ENCODE measurements around the gene ZNRF1.

The ZNRF1 gene

GRCh38 chr16:75062135-75062975 is 63.5 kb downstream of the ZNRF1 start:
- DNase-seq = no peak

GRCh38 chr16:75062976-75063346 is 64.1 kb downstream of the ZNRF1 start:
- DNase-seq = no peak

GRCh38 chr16:75063549-75064088 is 64.8 kb downstream of the ZNRF1 start:
- DNase-seq = no peak

GRCh38 chr16:75064403-75065148 is 65.8 kb downstream of the ZNRF1 start:
- DNase-seq = no peak

GRCh38 chr16:75065149-75065505 is 66.3 kb downstream of the ZNRF1 start:
- peak; percentile 2 for DNase-seq

- DNase-seq = no peak
Measured at GRCh38 chr16:75065521-75066149, 66.8 kb downstream of the ZNRF1 start.

- DNase-seq = no peak
Measured at GRCh38 chr16:75066861-75067447, 68.1 kb downstream of the ZNRF1 start.

GRCh38 chr16:75068085-75069031 is 69.5 kb downstream of the ZNRF1 start:
- no peak for DNase-seq

GRCh38 chr16:75070012-75070841 is 71.4 kb downstream of the ZNRF1 start:
- no peak for DNase-seq

GRCh38 chr16:75071621-75072020 is 72.8 kb downstream of the ZNRF1 start:
- DNase-seq = no peak

GRCh38 chr16:75072239-75072947 is 73.6 kb downstream of the ZNRF1 start:
- DNase-seq = no peak

- no peak for DNase-seq
Measured at GRCh38 chr16:75073545-75074303, 74.9 kb downstream of the ZNRF1 start.

- no peak for DNase-seq
Measured at GRCh38 chr16:75074304-75074793, 75.5 kb downstream of the ZNRF1 start.

- DNase-seq = peak; percentile 33
Measured at GRCh38 chr16:75074920-75075687, 76.3 kb downstream of the ZNRF1 start.

GRCh38 chr16:75075688-75076268 is 77.0 kb downstream of the ZNRF1 start:
- no peak for DNase-seq

- no peak for DNase-seq
Measured at GRCh38 chr16:75078886-75079285, 80.1 kb downstream of the ZNRF1 start.

GRCh38 chr16:75079346-75079926 is 80.6 kb downstream of the ZNRF1 start:
- no peak for DNase-seq
